DOHH2 (cell line): ENCODE results near the gene LSMEM2.

Experiments
- CTCF ChIP-seq: fragments of 200-600 bp; sonication (generic); IDR thresholded peaks from one replicate; pipeline ENCODE4 v1.5.1; 2014; ENCODE audit warnings: antibody characterized with exemption, mild to moderate bottlenecking, low read depth, low read length; ENCODE audit not compliant: poor library complexity, severe bottlenecking
- EZH2phosphoT487 ChIP-seq: fragments of 200-600 bp; sonication (generic); IDR thresholded peaks from 2 replicates; pipeline ENCODE4 v1.6.1; 2017; ENCODE audit warnings: borderline replicate concordance, mild to moderate bottlenecking, antibody characterized with exemption, low read length, moderate library complexity, mixed read lengths

- TF ChIP-seq CTCF (no peak), EZH2phosphoT487 (no peak)
Measured at GRCh38 chr3:50322115-50322385, 43.2 kb downstream of the LSMEM2 start.
